ENCODE measurements around the gene UBAC2. TPM values are rescaled to one million over a fixed set of nuclear protein-coding genes. Genes with fewer than 3 reads are reported as not detected.
A peak's percentile ranks its signal among the peaks of the same experiment; 100 is the strongest.

UBAC2 gene
- polyA plus RNA-seq, 6 donors from 2014 or later = 107 to 132 (median 115) TPM

DNA sequence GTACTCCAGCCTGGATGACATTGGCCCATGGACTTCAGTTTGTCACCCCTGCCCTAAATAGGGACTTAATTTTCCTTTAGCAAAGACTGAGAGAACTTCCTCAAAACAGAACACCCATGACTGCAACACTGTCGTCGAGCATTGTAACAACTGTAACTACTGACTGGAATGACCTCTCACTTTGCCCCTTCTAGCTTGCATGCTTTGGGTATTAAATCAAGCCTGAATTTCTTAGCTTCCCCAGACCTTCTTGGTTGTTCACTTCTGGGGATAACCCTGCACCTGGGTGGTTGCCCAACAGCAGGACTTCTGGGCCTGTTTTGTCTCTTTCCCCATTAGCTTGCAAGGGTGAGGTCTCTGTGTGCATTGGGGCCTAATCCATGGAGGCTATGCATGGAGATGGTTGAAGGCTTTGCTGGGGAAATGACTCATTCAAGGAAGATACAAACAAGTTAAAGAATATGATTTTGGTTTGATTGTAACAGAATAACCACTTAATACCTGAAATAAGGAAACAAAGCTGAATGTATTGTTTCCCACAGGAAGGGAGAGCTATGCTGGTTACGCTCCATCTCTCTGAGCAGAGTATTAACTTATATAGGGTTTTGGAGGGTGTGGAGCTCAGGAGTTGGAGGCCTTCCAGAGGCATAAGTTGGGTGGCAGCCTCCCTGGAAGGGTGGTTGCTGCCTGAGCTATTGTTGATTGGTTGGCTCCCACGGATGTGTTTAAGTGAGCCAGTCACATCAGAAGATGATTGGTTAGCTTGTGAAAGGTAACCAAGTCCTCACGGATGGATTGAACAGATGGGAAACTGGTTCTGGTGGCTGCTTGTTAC lies 34.7 kb upstream of the UBAC2 start:
- DNase-seq (no peak), ATAC-seq (ENCODE audit: low read depth in 2 of 2) (peak in 1 of 2 donors; percentile 28)
- Mint-ChIP-seq H3K27ac (peak overlapping the region in 1 of 6 donors; percentile 79), H3K9me3 (peaks cover 0 to 4% (median 1%) of the 10 kb centered on the region in 7 donors), H3K27me3 (peaks cover 3 to 6% (median 5%) of the 10 kb centered on the region in 3 donors), H3K36me3 (no peaks in the 10 kb centered on the region), H3K4me3 (no peak overlapping the region), H3K4me1 (peaks cover 0 to 8% (median 4%) of the 10 kb centered on the region in 3 donors)

- H3K27me3 Mint-ChIP-seq = peaks cover 0 to 14% (median 6%) of the 10 kb centered on the region in 3 donors
These were observed 27.7 kb upstream of the UBAC2 start for GRCh38 chr13:99172951-99173350.

DNA sequence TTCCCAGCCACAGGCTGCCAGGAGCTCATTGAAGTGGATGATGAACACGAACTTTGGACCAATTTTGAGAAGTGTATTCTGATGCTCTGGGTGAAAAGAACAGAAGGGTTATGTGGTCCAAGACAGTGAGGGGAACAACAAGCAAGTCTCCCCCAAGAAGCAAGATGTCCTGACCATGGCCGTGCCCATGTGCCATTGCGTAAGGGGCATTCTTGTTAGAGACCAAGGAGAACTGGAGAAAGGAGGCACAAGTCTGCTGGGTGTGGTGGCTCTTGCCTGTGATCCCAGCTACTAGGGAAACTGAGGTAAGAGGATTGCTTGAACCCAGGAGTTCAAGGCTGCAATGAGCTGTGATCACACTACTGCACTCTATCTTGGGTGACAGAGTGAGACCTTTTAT lies 27.0 kb upstream of the UBAC2 start:
- H3K4me3 Mint-ChIP-seq = no peak overlapping the region
- no peak for ATAC-seq (ENCODE audit: low read depth in 2 of 2)
- H3K36me3 Mint-ChIP-seq = no peaks in the 10 kb centered on the region
- H3K27ac Mint-ChIP-seq = no peak overlapping the region
- peaks cover 15 to 29% (median 22%) of the 10 kb centered on the region in 3 donors for H3K4me1 Mint-ChIP-seq
- peaks cover 0 to 2% (median 0%) of the 10 kb centered on the region in 7 donors for H3K9me3 Mint-ChIP-seq
- H3K27me3 Mint-ChIP-seq = peaks cover 0 to 14% (median 6%) of the 10 kb centered on the region in 3 donors
- no peak for DNase-seq

More at GRCh38 chr13:99172951-99173350, 27.7 kb upstream of the UBAC2 start:
- DNase-seq (no peak), ATAC-seq (ENCODE audit: low read depth in 2 of 2) (no peak)
- Mint-ChIP-seq H3K4me1 (peaks cover 8 to 23% (median 15%) of the 10 kb centered on the region in 3 donors), H3K36me3 (no peaks in the 10 kb centered on the region), H3K27ac (no peak overlapping the region), H3K9me3 (no peaks in the 10 kb centered on the region), H3K4me3 (no peak overlapping the region)

DNA sequence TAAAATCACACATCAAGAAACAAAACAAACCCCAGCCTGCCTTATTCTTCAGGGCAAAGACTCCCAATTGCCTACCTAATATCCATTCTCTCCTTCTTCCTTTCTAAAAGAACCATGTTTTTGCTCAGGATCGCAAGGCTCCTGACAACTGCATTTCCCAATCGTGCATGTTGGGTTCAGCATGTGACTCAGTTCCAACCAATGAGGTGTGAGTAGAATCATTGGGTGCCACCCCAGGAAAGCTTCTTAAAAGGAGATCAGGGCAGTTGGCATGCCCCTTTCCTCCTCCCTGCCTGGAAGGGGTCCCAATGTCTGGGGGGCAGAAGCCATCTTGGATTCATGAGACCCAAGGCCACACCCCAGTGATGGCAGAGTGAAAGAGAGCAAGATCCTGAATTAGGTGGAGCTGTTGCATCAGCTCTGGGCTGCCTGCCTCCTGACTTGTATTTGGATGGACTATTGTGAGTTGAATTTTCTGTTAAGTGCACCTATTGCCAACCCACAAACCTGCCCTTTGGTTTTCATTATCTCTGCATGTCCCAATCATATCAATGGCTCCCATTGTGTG lies 26.0 kb upstream of the UBAC2 start:
- Mint-ChIP-seq H3K4me3 (no peak overlapping the region), H3K27me3 (peaks cover 0 to 14% (median 6%) of the 10 kb centered on the region in 3 donors), H3K36me3 (no peaks in the 10 kb centered on the region), H3K9me3 (peaks cover 0 to 2% (median 0%) of the 10 kb centered on the region in 7 donors), H3K4me1 (peaks cover 23 to 39% (median 32%) of the 10 kb centered on the region in 3 donors), H3K27ac (no peak overlapping the region)
- DNase-seq (no peak), ATAC-seq (ENCODE audit: low read depth in 2 of 2) (no peak)

- Mint-ChIP-seq H3K4me1 (peaks cover 34 to 46% (median 41%) of the 10 kb centered on the region in 3 donors), H3K9me3 (peaks cover 0 to 2% (median 0%) of the 10 kb centered on the region in 7 donors), H3K27ac (peak overlapping the region in 4 of 6 donors; percentile 14 to 92 (median 86)), H3K27me3 (peaks cover 0 to 14% (median 6%) of the 10 kb centered on the region in 3 donors), H3K4me3 (peak overlapping the region in 7 of 8 donors; percentile 12 to 81 (median 69)), H3K36me3 (no peaks in the 10 kb centered on the region)
- peak; percentile 88 to 89 for ATAC-seq (ENCODE audit: low read depth in 2 of 2)
- DNase-seq = peak; percentile 77
These were observed 24.1 kb upstream of the UBAC2 start for GRCh38 chr13:99176309-99177276.

DNA sequence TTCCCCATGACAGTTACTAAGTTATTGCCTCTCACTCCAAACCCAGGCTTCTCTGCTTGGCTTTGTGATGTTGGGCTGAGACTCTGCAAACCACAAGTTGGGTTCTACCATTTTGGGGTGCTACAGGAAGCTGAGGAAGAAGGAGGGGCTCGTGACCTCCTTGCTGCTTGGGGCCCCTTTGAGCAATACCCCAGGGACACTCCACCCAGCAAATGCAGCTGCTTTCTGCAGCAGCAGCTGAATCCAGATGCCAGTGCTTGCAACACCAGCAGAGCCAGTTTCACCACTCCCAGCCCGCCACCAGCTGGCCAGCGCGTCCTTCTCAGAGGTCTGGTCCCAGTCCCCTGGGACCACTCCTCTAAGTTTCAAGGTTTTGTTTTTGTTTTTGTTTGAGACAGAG lies 22.0 kb upstream of the UBAC2 start:
- Mint-ChIP-seq H3K27me3 (peaks cover 0 to 8% (median 6%) of the 10 kb centered on the region in 3 donors), H3K9me3 (peaks cover 0 to 9% (median 2%) of the 10 kb centered on the region in 7 donors), H3K4me1 (peaks cover 34 to 46% (median 41%) of the 10 kb centered on the region in 3 donors), H3K4me3 (peak overlapping the region in 7 of 8 donors; percentile 65 to 86 (median 79)), H3K27ac (peak overlapping the region; percentile 26 to 87 (median 68)), H3K36me3 (no peaks in the 10 kb centered on the region)
- DNase-seq (peak; percentile 38), ATAC-seq (ENCODE audit: low read depth in 2 of 2) (peak; percentile 42 to 49)

- Mint-ChIP-seq H3K4me1 (peaks cover 34 to 46% (median 41%) of the 10 kb centered on the region in 3 donors), H3K4me3 (peak overlapping the region in 6 of 8 donors; percentile 30 to 84 (median 73)), H3K27me3 (peaks cover 0 to 7% (median 6%) of the 10 kb centered on the region in 3 donors), H3K9me3 (peaks cover 0 to 10% (median 3%) of the 10 kb centered on the region in 7 donors), H3K36me3 (no peaks in the 10 kb centered on the region), H3K27ac (peak overlapping the region in 1 of 6 donors; percentile 53)
- ATAC-seq (ENCODE audit: low read depth in 2 of 2) (no peak), DNase-seq (no peak)
These were observed 21.2 kb upstream of the UBAC2 start for GRCh38 chr13:99179460-99179859.

DNA sequence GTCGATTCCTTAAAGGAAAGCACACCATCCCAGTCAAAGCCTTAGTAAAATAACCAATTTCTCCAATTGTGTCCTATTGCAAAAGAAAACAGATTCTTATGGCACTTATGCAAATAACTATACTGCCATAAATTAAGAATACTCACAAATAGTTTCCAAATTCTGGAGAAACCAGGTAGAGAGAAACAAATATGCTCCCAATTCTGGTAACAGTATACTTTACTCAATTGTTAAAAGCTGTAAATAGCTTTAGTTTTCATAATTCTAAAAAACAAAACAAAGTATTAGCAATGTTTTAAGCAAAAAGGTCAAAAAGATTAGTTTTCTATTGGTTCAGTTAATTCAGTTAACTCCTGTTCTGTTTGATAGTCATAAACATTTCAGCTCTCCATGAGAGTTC lies 18.2 kb upstream of the UBAC2 start:
- peak overlapping the region in 1 of 6 donors; percentile 30 for H3K27ac Mint-ChIP-seq
- H3K27me3 Mint-ChIP-seq = no peaks in the 10 kb centered on the region
- DNase-seq (no peak), ATAC-seq (ENCODE audit: low read depth in 2 of 2) (no peak)
- H3K36me3 Mint-ChIP-seq = no peaks in the 10 kb centered on the region
- H3K4me3 Mint-ChIP-seq = no peak overlapping the region
- H3K9me3 Mint-ChIP-seq = peaks cover 0 to 10% (median 3%) of the 10 kb centered on the region in 7 donors
- peaks cover 26 to 31% (median 28%) of the 10 kb centered on the region in 3 donors for H3K4me1 Mint-ChIP-seq

DNA sequence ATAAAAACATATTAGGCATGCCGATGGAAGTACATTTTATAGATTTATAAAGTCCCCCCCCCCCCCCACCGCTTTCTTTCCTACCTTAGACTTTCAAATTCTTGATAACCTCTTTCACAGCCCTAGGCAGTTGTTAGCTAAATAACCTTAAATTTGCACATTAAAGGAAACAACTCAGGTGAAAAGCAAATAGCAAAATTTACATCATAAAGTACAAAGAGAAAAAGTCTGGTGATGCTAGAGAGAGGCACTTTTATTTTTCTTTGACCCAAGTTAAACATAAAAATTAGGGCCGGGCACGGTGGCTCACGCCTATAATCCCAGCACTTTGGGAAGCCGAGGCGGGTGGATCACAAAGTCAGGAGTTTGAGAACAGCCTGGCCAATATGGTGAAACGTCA lies 15.0 kb upstream of the UBAC2 start:
- ATAC-seq (ENCODE audit: low read depth in 2 of 2) (no peak), DNase-seq (no peak)
- Mint-ChIP-seq H3K36me3 (no peaks in the 10 kb centered on the region), H3K4me1 (peaks cover 0 to 3% (median 1%) of the 10 kb centered on the region in 3 donors), H3K9me3 (peaks cover 0 to 10% (median 3%) of the 10 kb centered on the region in 7 donors), H3K27ac (no peak overlapping the region), H3K4me3 (no peak overlapping the region), H3K27me3 (no peaks in the 10 kb centered on the region)

DNA sequence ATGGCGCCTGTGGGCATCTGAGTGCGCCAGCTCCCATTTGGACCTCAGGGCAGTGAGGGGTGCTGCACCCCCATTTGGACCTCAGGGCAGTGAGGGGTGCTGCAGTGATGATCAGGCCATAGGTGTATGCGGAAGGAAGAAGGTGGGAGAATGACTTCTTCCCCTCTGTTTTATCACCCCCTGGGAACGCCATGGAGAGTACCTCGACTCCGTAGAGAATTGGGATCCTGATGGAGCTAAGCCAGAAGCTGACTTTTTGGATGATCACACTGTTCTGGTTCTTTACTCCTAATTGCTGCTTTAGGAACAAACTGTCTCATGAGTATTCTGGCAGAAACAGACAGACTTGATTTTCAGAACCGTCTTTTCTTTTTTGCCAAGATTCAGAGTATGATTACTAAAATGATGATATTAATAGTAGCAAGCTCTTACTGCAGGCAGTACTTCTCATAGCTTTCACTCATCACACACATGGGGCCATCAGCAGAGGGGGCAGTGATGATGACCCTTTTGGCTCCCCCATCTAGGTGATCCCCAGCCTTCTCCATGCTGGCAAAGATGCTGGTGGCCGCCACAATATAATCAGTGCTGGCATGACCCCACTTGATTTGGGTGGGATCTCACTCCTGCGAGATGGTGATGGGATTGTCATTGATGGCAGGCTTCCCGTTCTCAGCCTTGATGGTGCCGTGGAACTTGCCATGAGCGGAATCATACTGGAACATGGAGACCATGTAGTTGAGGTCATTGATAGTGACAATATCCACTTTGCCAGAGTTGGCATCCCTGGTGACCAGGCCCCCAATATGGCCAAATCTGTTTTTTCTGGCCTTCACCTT lies 10.3 kb upstream of the UBAC2 start:
- H3K27me3 Mint-ChIP-seq = no peaks in the 10 kb centered on the region

GRCh38 chr13:99191336-99191899 lies 9.2 kb upstream of the UBAC2 start:
- DNase-seq (no peak), ATAC-seq (ENCODE audit: low read depth in 2 of 2) (no peak)
- Mint-ChIP-seq H3K4me1 (peaks cover 0 to 14% (median 13%) of the 10 kb centered on the region in 3 donors), H3K27me3 (no peaks in the 10 kb centered on the region), H3K27ac (no peak overlapping the region), H3K9me3 (no peaks in the 10 kb centered on the region), H3K4me3 (peak overlapping the region in 1 of 8 donors; percentile 2), H3K36me3 (no peaks in the 10 kb centered on the region)

More for the DNA sequence above, 10.3 kb upstream of the UBAC2 start:
- Mint-ChIP-seq H3K9me3 (no peaks in the 10 kb centered on the region), H3K36me3 (no peaks in the 10 kb centered on the region), H3K27ac (peak overlapping the region in 1 of 6 donors; percentile 33), H3K4me3 (no peak overlapping the region), H3K4me1 (peaks cover 0 to 13% (median 11%) of the 10 kb centered on the region in 3 donors)
- DNase-seq (no peak), ATAC-seq (ENCODE audit: low read depth in 2 of 2) (no peak)

Measured in naive B cell (primary cell).